ENCODE data around the gene ATXN2L.
"Not testable (repeated sequence)": the region's sequence is repeated elsewhere in the genome, so short reads cannot be mapped to it uniquely, and the experiment has no call there.

Gene ATXN2L, protein sequence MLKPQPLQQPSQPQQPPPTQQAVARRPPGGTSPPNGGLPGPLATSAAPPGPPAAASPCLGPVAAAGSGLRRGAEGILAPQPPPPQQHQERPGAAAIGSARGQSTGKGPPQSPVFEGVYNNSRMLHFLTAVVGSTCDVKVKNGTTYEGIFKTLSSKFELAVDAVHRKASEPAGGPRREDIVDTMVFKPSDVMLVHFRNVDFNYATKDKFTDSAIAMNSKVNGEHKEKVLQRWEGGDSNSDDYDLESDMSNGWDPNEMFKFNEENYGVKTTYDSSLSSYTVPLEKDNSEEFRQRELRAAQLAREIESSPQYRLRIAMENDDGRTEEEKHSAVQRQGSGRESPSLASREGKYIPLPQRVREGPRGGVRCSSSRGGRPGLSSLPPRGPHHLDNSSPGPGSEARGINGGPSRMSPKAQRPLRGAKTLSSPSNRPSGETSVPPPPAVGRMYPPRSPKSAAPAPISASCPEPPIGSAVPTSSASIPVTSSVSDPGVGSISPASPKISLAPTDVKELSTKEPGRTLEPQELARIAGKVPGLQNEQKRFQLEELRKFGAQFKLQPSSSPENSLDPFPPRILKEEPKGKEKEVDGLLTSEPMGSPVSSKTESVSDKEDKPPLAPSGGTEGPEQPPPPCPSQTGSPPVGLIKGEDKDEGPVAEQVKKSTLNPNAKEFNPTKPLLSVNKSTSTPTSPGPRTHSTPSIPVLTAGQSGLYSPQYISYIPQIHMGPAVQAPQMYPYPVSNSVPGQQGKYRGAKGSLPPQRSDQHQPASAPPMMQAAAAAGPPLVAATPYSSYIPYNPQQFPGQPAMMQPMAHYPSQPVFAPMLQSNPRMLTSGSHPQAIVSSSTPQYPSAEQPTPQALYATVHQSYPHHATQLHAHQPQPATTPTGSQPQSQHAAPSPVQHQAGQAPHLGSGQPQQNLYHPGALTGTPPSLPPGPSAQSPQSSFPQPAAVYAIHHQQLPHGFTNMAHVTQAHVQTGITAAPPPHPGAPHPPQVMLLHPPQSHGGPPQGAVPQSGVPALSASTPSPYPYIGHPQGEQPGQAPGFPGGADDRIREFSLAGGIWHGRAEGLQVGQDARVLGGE

DNA sequence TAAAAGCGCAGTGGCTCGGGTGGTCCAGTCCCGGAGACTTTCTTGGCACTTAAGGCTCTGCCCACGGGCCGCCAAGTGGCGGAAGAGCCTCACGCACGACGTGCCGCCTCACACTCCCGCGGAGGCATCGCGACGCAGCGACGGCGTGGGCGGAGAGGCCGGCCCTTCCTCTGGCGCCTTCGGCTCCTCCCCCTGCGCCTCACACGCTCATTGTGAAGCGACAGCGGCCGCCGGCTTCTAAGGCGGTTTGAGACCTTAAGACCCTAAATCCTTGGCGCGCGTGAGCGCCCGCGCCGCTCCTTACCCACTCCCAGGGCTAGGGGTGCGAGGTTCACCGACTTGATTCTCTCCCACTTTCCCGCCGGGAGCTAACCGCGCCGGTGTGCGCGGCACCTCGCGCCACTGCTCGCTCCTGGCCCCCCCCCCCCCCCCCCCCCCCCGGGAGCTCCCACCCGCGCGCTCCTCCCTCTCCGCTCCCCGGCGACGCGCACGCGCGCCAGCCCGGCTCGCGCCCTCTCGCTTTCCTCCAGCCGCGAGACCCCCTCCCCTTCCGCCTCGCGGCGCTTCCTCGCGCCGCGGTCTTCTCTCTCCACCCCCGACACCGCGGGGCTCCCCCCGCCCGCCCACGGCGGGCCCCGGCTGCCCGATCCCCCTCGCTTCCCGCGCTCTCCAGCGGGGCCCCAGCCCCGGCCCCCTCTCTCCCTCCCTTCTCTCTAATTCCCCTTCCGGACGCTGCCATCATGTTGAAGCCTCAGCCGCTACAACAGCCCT lies at the start of gene ATXN2L:
Gene ATXN2L, plus strand, starts transcription at position 480 of the 771 bp plus-strand sequence. Its CDS starts 261 bp downstream, at position 741.
- DNase-seq = peak; percentile 88

DNA sequence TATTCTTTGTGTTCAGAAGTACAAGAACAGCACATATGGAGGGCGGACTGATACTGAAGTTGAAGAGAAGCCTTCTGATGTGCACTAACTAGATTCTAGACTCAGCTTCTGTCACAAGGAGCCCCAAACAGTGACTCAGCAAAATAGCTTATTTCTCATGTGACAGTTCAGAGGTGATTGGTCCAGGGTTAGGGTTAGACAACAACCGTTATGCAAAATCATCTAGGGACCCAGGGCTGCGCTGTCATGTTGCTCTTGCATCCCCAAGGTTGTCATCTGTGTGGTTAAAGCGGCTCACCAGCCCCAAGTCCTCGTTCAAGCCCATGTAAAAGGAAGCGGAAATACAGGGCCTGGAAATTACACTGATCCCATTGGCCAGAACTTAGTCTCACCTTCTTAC lies 41.1 kb upstream of the ATXN2L start:
- not testable (repeated sequence) for DNase-seq

- DNase-seq = not testable (repeated sequence)
Observed at GRCh38 chr16:28782357-28782756, 40.4 kb upstream of the ATXN2L start.

DNA sequence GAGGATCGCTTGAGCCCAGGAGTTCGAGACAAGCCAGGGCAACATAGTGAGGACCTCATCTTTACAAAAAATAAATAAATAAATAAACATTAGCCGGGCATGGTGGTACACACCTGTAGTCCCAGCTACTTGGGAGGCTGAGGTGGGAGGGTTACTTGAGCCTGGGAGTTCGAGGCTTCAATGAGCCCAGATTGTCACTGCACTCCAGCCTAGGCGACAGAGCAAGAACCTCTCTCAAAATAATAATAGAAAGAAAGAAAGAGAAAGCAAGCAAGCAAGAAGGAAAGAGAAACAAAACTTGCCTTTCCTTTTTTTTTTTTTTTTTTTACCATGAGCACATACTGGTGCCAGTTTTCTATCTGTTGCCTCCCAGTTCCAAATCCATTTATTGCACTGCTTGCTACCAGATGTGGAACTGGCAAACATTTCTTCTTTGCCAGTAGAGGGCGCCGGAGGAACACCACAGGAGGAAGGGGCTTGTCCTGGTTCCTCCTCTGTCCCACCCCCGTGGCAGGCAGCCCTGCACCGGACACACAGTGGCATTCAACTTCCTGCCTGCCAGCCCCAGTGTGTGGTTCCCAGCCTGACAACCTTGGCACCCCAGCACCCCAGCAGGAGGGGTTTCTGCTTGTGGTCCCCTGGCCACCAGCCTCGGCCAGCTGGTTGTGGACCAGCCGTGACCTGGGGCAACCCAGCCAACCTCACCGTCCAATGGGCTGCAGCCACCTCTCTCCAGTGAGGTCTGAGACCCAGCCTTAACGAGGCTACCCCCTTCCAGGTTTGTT lies 20.4 kb upstream of the ATXN2L start:
- DNase-seq = not testable (repeated sequence)

- not testable (repeated sequence) for DNase-seq
Observed at GRCh38 chr16:28807445-28808120, 15.2 kb upstream of the ATXN2L start.

- no peak for DNase-seq
Observed at GRCh38 chr16:28820016-28820415, 2.8 kb upstream of the ATXN2L start.

- not testable (repeated sequence) for DNase-seq
Observed at GRCh38 chr16:28820546-28820945, 2.3 kb upstream of the ATXN2L start.

DNA sequence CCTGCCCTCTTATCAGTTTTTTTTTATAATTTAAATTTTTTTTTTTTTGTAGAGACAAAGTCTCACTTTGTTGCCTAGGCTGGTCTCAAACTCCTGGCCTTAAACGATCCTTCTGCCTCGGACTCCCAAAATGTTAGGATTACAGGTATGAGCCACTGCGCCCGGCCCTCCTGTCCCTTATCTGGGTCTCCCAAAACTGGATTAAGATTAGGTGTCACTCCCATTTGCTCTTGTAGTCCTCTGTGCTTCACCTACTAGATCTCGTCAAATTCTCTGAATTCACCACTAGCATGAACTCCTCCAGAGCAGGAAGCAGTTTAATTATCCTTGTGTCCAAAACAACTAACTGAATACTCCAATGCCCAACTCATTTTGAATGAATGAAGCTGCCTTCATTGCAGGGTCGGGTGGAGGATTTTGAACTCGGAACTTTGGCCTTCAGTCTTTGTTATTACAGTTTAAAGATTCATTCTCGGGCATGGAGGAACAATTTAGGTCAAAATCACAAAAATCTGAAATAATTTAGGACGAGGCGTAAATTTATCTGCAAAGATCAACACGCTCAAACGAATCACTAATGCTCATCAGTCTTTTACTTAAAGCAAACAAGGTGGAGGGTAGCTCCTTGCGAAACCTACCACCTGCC lies 802 bp upstream of the ATXN2L start:
- DNase-seq = no peak

- DNase-seq = peak; percentile 6
Observed at GRCh38 chr16:28823291-28823872, 583 bp downstream of the ATXN2L start.

DNA sequence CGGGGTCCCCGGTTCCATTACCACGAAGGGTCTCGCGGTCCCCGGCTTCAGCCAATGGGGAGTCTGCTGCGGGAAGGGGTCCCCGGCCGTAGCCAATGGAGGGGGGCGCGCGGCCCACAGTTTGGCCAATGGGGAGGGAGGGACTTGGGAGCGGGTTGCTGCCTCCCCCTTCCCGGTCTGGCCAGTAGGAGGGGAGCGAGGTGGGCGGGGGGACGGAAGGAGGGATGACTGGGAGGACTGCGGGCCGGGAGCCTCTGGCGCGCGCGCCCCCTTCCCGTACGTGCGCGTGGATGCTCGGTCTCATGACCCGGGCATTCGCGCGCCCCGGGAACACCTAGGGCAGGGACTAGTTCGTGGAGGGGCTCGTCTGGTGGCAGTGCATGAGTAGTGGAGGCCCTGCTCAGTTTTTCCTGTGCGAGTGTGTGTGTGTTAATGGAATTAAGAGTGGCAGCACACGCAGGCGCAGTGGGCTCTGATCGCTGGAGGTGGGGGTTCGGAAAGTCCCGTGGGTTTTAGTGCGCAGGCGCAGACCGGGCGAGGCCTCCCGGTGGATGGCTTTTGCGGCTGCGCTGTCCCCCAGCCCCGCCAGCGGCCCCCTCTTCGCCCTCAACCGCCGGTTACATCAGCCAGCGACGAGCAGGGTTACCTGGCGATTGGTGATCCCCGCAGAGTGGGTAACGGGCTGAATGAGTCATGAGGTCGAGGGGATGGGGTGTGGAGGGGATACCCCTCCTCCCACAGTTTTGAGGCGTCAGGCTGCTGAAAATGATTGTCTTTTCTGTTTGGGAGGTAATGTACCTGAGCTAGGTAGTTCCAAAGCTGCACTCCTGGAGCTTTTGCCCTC lies 1.3 kb downstream of the ATXN2L start:
- DNase-seq = peak; percentile 93

GRCh38 chr16:28824717-28824973 lies 1.8 kb downstream of the ATXN2L start:
- no peak for DNase-seq

DNA sequence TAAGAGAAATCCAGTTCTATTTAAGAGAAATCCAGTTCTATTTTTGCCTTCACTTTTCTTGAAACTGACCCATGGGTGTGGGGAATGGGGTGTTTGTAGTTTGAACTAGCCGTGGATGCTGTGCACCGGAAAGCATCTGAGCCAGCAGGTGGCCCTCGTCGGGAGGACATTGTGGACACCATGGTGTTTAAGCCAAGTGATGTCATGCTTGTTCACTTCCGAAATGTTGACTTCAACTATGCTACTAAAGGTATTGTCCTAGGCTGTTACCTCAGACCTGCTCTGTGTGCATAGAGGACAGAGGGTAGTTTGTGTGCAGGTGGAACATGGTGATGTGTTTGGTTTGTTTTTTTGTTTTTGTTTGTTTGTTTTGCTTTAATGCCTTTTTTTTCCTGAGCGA lies 3.3 kb downstream of the ATXN2L start:
- DNase-seq = no peak

GRCh38 chr16:28829747-28830146 lies 6.9 kb downstream of the ATXN2L start:
- DNase-seq = no peak

DNA sequence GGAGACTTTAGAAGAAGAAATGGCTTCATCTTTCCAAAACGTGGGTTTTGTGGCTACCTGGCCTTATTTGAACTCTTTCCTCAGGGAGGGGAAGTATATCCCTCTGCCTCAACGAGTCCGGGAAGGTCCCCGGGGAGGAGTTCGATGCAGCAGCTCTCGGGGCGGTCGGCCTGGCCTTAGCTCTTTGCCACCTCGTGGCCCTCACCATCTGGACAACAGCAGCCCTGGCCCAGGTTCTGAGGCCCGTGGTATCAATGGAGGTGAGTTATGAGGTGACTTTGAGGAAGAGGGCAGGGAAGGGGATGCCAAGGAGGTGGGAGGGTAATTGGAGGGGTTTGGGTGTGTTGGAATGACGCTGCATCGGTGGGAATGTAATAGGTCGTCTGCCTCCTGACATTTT lies 7.7 kb downstream of the ATXN2L start:
- DNase-seq = no peak

- no peak for DNase-seq
Observed at GRCh38 chr16:28834349-28834748, 11.6 kb downstream of the ATXN2L start.

DNA sequence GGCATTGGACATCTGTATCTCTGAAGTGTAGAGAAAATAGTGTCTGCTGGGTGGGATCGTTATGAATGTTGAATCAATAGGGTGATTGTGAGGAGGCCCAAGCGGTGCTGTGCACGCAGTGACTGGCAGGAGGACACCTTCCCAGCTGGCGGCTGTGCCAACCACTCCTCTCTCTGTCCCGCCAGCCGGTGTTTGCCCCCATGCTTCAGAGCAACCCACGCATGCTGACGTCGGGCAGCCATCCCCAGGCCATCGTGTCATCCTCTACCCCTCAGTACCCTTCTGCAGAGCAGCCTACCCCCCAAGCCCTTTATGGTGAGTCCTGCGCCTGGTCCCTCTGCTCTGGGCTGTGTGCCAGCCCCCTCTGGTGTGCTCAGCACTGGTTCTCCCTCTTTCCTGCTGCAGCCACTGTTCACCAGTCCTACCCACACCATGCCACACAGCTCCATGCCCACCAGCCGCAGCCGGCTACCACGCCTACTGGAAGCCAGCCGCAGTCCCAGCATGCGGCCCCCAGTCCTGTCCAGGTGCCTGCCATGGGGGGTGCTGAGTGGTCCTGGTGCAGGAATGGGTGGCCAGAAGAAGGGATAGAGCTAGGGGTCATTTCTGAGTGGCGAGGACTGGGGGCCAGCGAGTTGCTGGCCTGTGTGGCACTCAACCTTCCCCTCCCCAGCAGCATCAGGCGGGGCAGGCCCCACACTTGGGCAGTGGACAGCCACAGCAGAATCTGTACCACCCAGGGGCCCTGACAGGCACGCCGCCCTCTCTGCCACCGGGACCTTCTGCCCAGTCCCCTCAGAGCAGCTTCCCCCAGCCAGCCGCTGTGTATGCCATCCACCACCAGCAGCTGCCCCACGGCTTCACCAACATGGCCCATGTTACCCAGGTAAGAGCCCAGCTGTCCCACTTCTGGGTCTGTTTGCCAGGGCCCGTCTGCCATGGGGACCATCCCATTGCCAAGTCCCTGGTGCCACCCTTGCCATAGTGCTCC lies 12.4 kb downstream of the ATXN2L start:
- no peak for DNase-seq

DNA sequence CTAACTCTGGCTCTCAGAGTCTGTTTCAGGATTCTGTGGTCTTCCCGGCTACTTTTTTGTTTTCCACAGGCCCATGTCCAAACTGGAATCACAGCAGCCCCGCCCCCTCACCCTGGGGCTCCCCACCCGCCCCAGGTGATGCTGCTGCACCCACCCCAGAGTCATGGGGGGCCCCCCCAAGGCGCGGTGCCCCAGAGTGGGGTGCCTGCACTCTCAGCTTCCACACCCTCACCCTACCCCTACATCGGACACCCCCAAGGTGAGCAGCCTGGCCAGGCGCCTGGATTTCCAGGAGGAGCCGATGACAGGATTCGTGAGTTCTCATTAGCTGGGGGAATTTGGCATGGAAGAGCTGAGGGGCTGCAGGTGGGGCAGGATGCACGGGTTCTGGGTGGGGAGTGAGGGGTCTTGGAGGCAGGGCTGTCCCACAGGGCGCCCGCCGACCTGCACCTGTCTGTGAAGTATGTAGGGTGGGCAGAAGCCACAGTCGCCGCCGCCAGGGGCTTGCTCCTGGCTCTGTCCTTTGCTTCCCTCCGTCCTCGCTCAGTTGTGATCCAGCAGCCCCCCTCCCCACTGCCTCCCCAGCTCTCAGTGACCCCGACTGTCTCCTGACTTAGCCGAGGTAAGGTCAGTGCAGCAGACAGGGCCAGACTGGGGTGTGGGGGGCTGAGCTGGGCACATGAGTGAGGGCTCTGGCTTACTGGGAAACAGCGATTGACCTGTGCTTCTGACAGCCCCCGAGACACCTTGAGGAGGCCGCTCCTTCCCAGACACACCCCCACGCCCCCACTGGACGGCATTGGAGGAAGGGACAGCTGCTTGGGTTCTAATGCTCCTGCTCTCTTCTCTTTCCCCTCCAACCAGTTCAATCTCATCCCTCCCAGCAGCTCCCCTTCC lies 13.3 kb downstream of the ATXN2L start:
- DNase-seq = no peak
